HepG2 (cell line): Measurements from ENCODE around the gene SLC6A9. TPM values are rescaled to one million over a fixed set of nuclear protein-coding genes. Genes with fewer than 3 reads are reported as not detected.

Experiments
- DMAP1 ChIP-seq: IDR thresholded peaks from 2 replicates; pipeline ENCODE4 v1.6.1; 2016
- HCFC1 ChIP-seq: fragments of 150-350 bp; IDR thresholded peaks from 2 replicates; pipeline ENCODE4 v1.6.1; 2014; ENCODE audit warnings: low read depth, low read length
- HDAC1 ChIP-seq: sonication (generic); formaldehyde crosslinking; IDR thresholded peaks from 2 replicates; pipeline ENCODE4 v1.5.1; 2020; ENCODE audit warnings: mild to moderate bottlenecking, missing genetic modification reagents
- HMG20B ChIP-seq: conservative IDR thresholded peaks from 2 replicates; pipeline ENCODE4 v1.6.1; 2016; ENCODE audit warnings: missing genetic modification reagents, missing compliant biosample characterization
- KAT8 ChIP-seq: IDR thresholded peaks from 2 replicates; pipeline ENCODE4 v1.6.1; 2016; ENCODE audit warnings: missing genetic modification reagents, missing compliant biosample characterization
- MYC ChIP-seq: sonication (generic); formaldehyde crosslinking; IDR thresholded peaks from 2 replicates; pipeline ENCODE4 v1.9.0; 2021; ENCODE audit warnings: missing genetic modification reagents, borderline replicate concordance
- POLR2G ChIP-seq: fragments of 200-400 bp; formaldehyde crosslinking; IDR thresholded peaks from 2 replicates; pipeline ENCODE4 v1.6.1; 2018; ENCODE audit warnings: mild to moderate bottlenecking, low read depth, low read length, moderate library complexity
- SP1 ChIP-seq, 2 experiments: fragments of 450-650 bp in 1 of 2; sonication (generic) in 1 of 2; formaldehyde crosslinking in 1 of 2; IDR thresholded peaks; 2 replicates each; pipeline versions ENCODE4 v1.4.0 to v1.6.1; 2016 to 2020; ENCODE audit warnings: missing genetic modification reagents in 1 of 2
- SUZ12 ChIP-seq: fragments of 150-350 bp; IDR thresholded peaks from 2 replicates; pipeline ENCODE4 v1.6.1; 2014; ENCODE audit warnings: low read depth, low read length
- ZNF556 ChIP-seq: sonication (generic); formaldehyde crosslinking; IDR thresholded peaks from 2 replicates; pipeline ENCODE4 v1.4.0; 2020; ENCODE audit warnings: mild to moderate bottlenecking, missing genetic modification reagents, borderline replicate concordance
- ZNF777 ChIP-seq: sonication (generic); formaldehyde crosslinking; IDR thresholded peaks from 2 replicates; pipeline ENCODE4 v1.4.0; 2020; ENCODE audit warnings: missing genetic modification reagents
- polyA plus RNA-seq, 8 experiments: library from polyadenylated mRNA; depleted of rRNA in 3 of 8; stranded (reverse) in 7 of 8; unstranded in 1 of 8; fragments of >200 nt; fragmentation: Illumina TruSeq in 4 of 8; extraction: Trizol in 4 of 8; gene quantifications; 2 replicates each; pipeline versions ENCODE4 v1.2.1 to v1.2.3, GENCODE V29; 2011 to 2016; ENCODE audit warnings: low read depth in 4 of 8, missing spikeins in 1 of 8, mixed read lengths in 1 of 8; ENCODE audit not compliant: insufficient read depth in 1 of 8
- total RNA-seq, 5 experiments: library from RNA; depleted of rRNA; stranded (reverse); fragments of >200 nt; fragmentation: Illumina TruSeq; extraction: Trizol; gene quantifications; 2 replicates each; pipeline ENCODE4 v1.2.3, GENCODE V29; 2016; ENCODE audit warnings: low read depth in 1 of 5
- TF ChIP-seq, protein P1 (sequence below), 2 experiments: fragments of 450-650 bp in 1 of 2; sonication (generic) in 1 of 2; formaldehyde crosslinking in 1 of 2; IDR thresholded peaks; 2 replicates each; pipeline versions ENCODE4 v1.6.1 to v1.8.0; 2016 to 2022; ENCODE audit warnings: antibody characterized with exemption in 1 of 2, mild to moderate bottlenecking in 1 of 2, missing genetic modification reagents in 1 of 2
- TF ChIP-seq, protein P2 (sequence below): sonication (generic); formaldehyde crosslinking; IDR thresholded peaks from 2 replicates; pipeline ENCODE4 v1.5.1; 2020; ENCODE audit warnings: missing genetic modification reagents, mild to moderate bottlenecking, borderline replicate concordance
- TF ChIP-seq, protein P3 (sequence below): IDR thresholded peaks from 2 replicates; pipeline ENCODE4 v1.6.1; 2016; ENCODE audit warnings: missing compliant biosample characterization, missing genetic modification reagents, borderline replicate concordance
- TF ChIP-seq, protein P4 (sequence below): sonication (generic); formaldehyde crosslinking; IDR thresholded peaks from 2 replicates; pipeline ENCODE4 v1.4.0; 2020; ENCODE audit warnings: missing genetic modification reagents

Gene SLC6A9
- total and polyA plus RNA-seq, 2 of the 13 experiments (the other 11 are each of a cell fraction or from before 2014, with no cell fraction given), result 8.5 to 9.9 TPM

DNA sequence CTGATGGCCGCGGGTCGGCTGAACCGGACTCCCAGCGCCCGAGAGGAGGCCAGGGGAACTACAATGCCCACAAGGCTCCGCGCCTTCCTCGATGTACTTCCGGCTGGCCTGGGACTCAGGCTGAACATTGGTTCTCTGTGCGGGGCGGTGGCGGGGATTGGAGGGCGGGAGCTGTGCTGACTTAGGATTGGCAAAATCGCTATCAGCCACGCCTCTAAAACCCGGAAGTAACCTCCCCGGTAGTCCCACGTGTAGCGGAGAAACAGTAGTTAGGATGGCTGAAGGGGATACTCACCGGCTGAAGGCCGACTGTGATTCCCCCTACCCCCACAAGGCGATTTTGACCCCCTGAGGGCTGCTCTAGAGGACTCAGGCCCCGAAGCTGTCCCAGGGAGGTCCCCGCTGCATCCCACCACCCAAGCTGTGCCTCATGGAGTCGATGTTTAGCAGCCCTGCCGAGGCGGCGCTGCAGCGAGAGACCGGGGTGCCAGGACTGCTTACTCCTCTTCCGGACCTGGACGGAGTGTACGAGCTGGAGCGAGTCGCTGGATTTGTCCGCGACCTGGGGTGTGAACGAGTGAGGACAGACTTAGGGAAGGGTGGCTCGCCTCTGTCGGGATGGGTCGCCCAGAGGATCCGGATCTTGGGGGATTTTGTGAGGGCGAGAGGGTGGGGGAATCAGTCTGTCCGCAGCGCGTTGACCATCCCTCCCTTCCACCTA lies 61.4 kb downstream of the SLC6A9 start, which contains the start of gene DPH2 (continued):
- TF ChIP-seq, protein P1, sequence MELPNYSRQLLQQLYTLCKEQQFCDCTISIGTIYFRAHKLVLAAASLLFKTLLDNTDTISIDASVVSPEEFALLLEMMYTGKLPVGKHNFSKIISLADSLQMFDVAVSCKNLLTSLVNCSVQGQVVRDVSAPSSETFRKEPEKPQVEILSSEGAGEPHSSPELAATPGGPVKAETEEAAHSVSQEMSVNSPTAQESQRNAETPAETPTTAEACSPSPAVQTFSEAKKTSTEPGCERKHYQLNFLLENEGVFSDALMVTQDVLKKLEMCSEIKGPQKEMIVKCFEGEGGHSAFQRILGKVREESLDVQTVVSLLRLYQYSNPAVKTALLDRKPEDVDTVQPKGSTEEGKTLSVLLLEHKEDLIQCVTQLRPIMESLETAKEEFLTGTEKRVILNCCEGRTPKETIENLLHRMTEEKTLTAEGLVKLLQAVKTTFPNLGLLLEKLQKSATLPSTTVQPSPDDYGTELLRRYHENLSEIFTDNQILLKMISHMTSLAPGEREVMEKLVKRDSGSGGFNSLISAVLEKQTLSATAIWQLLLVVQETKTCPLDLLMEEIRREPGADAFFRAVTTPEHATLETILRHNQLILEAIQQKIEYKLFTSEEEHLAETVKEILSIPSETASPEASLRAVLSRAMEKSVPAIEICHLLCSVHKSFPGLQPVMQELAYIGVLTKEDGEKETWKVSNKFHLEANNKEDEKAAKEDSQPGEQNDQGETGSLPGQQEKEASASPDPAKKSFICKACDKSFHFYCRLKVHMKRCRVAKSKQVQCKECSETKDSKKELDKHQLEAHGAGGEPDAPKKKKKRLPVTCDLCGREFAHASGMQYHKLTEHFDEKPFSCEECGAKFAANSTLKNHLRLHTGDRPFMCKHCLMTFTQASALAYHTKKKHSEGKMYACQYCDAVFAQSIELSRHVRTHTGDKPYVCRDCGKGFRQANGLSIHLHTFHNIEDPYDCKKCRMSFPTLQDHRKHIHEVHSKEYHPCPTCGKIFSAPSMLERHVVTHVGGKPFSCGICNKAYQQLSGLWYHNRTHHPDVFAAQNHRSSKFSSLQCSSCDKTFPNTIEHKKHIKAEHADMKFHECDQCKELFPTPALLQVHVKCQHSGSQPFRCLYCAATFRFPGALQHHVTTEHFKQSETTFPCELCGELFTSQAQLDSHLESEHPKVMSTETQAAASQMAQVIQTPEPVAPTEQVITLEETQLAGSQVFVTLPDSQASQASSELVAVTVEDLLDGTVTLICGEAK (IDR thresholded peaks at IDR 0.05), result peak; percentile 70
- TF ChIP-seq, protein P1 (CRISPR knock-in tag; IDR thresholded peaks at IDR 0.05), result no peak
- TF ChIP-seq HCFC1 (peak; percentile 92), MYC (CRISPR knock-in tag) (peak; percentile 86), SUZ12 (peak; percentile 69), POLR2G (peak; percentile 77), HMG20B (CRISPR knock-in tag) (no peak), DMAP1 (peak; percentile 77; the same call in 1 of the 2 replicates), ZNF777 (CRISPR knock-in tag) (0 out of 2 replicates have a peak, but pooled peaks have one; percentile 32), SP1 (IDR thresholded peaks at IDR 0.05) (no peak), SP1 (CRISPR knock-in tag; IDR thresholded peaks at IDR 0.05) (peak; percentile 49; the same call in 1 of the 2 replicates), HDAC1 (peak; percentile 90), ZNF556 (CRISPR knock-in tag) (no peak), KAT8 (peak; percentile 84)
- TF ChIP-seq, protein P2, sequence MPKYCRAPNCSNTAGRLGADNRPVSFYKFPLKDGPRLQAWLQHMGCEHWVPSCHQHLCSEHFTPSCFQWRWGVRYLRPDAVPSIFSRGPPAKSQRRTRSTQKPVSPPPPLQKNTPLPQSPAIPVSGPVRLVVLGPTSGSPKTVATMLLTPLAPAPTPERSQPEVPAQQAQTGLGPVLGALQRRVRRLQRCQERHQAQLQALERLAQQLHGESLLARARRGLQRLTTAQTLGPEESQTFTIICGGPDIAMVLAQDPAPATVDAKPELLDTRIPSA (CRISPR knock-in tag), result no peak
- TF ChIP-seq, protein P3, sequence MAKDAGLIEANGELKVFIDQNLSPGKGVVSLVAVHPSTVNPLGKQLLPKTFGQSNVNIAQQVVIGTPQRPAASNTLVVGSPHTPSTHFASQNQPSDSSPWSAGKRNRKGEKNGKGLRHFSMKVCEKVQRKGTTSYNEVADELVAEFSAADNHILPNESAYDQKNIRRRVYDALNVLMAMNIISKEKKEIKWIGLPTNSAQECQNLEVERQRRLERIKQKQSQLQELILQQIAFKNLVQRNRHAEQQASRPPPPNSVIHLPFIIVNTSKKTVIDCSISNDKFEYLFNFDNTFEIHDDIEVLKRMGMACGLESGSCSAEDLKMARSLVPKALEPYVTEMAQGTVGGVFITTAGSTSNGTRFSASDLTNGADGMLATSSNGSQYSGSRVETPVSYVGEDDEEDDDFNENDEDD (CRISPR knock-in tag), result peak; percentile 21; the same call in 1 of the 2 replicates
- TF ChIP-seq, protein P4, sequence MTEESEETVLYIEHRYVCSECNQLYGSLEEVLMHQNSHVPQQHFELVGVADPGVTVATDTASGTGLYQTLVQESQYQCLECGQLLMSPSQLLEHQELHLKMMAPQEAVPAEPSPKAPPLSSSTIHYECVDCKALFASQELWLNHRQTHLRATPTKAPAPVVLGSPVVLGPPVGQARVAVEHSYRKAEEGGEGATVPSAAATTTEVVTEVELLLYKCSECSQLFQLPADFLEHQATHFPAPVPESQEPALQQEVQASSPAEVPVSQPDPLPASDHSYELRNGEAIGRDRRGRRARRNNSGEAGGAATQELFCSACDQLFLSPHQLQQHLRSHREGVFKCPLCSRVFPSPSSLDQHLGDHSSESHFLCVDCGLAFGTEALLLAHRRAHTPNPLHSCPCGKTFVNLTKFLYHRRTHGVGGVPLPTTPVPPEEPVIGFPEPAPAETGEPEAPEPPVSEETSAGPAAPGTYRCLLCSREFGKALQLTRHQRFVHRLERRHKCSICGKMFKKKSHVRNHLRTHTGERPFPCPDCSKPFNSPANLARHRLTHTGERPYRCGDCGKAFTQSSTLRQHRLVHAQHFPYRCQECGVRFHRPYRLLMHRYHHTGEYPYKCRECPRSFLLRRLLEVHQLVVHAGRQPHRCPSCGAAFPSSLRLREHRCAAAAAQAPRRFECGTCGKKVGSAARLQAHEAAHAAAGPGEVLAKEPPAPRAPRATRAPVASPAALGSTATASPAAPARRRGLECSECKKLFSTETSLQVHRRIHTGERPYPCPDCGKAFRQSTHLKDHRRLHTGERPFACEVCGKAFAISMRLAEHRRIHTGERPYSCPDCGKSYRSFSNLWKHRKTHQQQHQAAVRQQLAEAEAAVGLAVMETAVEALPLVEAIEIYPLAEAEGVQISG (CRISPR knock-in tag), result peak; percentile 53; the same call in 1 of the 2 replicates
